HG03280 (cell line): ENCODE measurements around the gene USP36.
"Not testable (repeated sequence)": the region's sequence is repeated elsewhere in the genome, so short reads cannot be mapped to it uniquely, and the experiment has no call there.

Experiments used
- ATAC-seq: cut with Tn5 transposase; IDR thresholded peaks from one replicate; pipeline ENCODE4 v1.9.1; 2021; ENCODE audit warnings: mild to moderate bottlenecking, moderate library complexity; ENCODE audit not compliant: unreplicated experiment

The USP36 gene

GRCh38 chr17:78771758-78772382, 68.7 kb downstream of the USP36 start:
- ATAC-seq: no peak

GRCh38 chr17:78769196-78769773, 71.3 kb downstream of the USP36 start:
- no peak for ATAC-seq

- ATAC-seq: no peak
These were observed 72.8 kb downstream of the USP36 start for GRCh38 chr17:78767806-78768205.

- no peak for ATAC-seq
These were observed 73.8 kb downstream of the USP36 start for GRCh38 chr17:78766743-78767294.

- no peak for ATAC-seq
These were observed 74.4 kb downstream of the USP36 start for GRCh38 chr17:78766225-78766624.

GRCh38 chr17:78765821-78766220, 74.8 kb downstream of the USP36 start:
- ATAC-seq: no peak

GRCh38 chr17:78764871-78765270, 75.7 kb downstream of the USP36 start:
- no peak for ATAC-seq

GRCh38 chr17:78763561-78763960, 77.1 kb downstream of the USP36 start:
- ATAC-seq: no peak

GRCh38 chr17:78761789-78762406, 78.7 kb downstream of the USP36 start:
- no peak for ATAC-seq

GRCh38 chr17:78759969-78760352, 80.7 kb downstream of the USP36 start:
- ATAC-seq: no peak

GRCh38 chr17:78759203-78759968, 81.2 kb downstream of the USP36 start:
- ATAC-seq: peak; percentile 75

GRCh38 chr17:78753316-78754250, 87.0 kb downstream of the USP36 start:
- no peak for ATAC-seq

- ATAC-seq: no peak
These were observed 89.0 kb downstream of the USP36 start for GRCh38 chr17:78751447-78752161.

- not testable (repeated sequence) for ATAC-seq
These were observed 89.6 kb downstream of the USP36 start for GRCh38 chr17:78751000-78751399.

- ATAC-seq: peak; percentile 53
These were observed 91.8 kb downstream of the USP36 start for GRCh38 chr17:78748730-78749317.

- peak; percentile 46 for ATAC-seq
These were observed 92.4 kb downstream of the USP36 start for GRCh38 chr17:78748048-78748729.

- ATAC-seq: no peak
These were observed 93.1 kb downstream of the USP36 start for GRCh38 chr17:78747488-78747887.

- ATAC-seq: no peak
These were observed 93.7 kb downstream of the USP36 start for GRCh38 chr17:78746949-78747269.
